GM12874 (cell line): ENCODE measurements around the gene MYRFL.

Source experiments
- TF ChIP-seq, protein P1 (sequence below): IDR thresholded peaks from 2 replicates; pipeline ENCODE4 v1.5.1; 2011; ENCODE audit warnings: low read depth, mild to moderate bottlenecking, control low read depth, low read length, moderate library complexity; ENCODE audit not compliant: insufficient read depth

MYRFL gene

DNA sequence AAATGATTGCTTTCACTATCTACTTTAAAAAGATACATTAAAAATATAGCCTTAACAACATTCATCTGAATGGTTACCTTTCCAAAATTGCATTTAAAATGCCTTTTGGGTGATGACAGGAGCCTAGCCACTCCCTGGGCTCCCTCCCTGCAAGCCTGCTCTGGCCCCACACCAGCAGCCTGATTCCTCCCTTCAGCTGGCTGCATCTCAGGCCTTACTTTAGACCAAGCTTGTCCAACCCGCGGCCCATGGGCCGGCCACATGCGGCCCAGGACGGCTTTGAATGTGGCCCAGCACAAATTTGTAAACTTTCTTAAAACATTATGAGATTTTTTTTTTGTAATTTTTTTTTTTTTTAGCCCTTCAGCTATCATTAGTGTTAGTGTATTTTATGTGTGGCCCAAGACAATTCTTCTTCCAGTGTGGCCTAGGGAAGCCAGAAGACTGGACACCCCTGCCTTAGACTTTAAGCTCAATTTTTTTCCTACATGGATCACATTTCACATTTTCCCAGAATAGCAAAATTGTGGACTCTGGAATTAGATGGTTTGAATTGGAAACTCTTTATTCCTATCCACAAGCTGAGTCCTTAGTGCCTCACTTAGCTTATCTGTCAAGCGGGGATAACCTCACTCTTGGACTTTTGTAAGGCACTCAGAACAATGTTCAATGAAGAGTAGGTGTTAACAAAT, 124.4 kb downstream of the MYRFL start:
- TF ChIP-seq, protein P1, sequence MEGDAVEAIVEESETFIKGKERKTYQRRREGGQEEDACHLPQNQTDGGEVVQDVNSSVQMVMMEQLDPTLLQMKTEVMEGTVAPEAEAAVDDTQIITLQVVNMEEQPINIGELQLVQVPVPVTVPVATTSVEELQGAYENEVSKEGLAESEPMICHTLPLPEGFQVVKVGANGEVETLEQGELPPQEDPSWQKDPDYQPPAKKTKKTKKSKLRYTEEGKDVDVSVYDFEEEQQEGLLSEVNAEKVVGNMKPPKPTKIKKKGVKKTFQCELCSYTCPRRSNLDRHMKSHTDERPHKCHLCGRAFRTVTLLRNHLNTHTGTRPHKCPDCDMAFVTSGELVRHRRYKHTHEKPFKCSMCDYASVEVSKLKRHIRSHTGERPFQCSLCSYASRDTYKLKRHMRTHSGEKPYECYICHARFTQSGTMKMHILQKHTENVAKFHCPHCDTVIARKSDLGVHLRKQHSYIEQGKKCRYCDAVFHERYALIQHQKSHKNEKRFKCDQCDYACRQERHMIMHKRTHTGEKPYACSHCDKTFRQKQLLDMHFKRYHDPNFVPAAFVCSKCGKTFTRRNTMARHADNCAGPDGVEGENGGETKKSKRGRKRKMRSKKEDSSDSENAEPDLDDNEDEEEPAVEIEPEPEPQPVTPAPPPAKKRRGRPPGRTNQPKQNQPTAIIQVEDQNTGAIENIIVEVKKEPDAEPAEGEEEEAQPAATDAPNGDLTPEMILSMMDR: no peak

GRCh38 chr12:69951108-69951507, 126.1 kb downstream of the MYRFL start:
- TF ChIP-seq, protein P1: no peak

GRCh38 chr12:69952890-69953289, 127.9 kb downstream of the MYRFL start:
- TF ChIP-seq, protein P1: no peak

DNA sequence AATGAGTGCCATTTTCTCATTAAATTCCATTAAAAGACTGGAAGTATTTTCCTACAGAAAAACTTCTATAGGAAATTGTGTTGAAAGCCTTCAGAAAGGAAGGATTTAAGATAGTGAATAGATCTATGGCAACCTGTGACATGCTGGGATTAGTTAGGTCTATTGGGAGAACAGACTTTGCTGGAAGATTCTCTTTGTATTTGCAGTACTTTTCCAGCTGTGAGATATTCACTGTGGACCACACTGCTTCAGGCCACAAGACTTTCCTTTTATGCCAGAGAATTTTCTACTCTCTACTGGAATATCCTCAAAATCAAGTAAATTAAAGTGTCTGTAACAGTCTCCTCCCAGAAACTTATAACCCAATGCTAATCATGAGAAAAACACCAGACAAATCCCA, 136.2 kb downstream of the MYRFL start:
- TF ChIP-seq, protein P1: no peak

DNA sequence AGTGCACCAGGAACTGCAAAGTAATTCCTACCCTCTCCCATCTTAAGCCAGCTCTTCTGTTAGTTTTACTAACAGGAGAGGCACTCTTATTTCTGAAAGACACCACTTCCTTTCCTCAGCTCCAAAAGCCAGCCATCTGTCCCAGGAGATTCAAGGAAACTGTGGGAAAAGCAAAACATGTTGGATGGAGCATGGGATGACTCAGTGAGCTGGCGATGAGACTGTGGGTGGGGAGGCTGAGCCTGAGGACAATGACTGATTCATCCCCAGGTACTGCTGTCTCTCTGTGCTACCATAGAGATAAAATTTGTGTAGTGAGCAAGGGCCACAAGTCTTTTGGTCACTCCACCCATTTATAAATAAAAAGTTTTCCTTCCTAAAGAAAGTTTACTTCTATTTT, 141.4 kb downstream of the MYRFL start:
- TF ChIP-seq, protein P1: no peak

GRCh38 chr12:69966839-69967238, 141.8 kb downstream of the MYRFL start:
- TF ChIP-seq, protein P1: no peak

- TF ChIP-seq, protein P1: no peak
These were observed 144.0 kb downstream of the MYRFL start for GRCh38 chr12:69969011-69969410.
